AG04450 (cell line): ENCODE results near the gene ABTB2. TPM values are rescaled to one million over a fixed set of nuclear protein-coding genes. Genes with fewer than 3 reads are reported as not detected.

ENCODE experiments used
- CTCF ChIA-PET: fragments of 300-600, 350-600 bp; formaldehyde crosslinking; extraction: SDS; loops from one replicate; lab custom pipeline; 2022; ENCODE audit warnings: antibody characterized with exemption, inconsistent platforms; lab: Charles Lee
- POLR2A ChIA-PET: fragments of 350-600 bp; formaldehyde crosslinking; extraction: SDS; loops from one replicate; lab custom pipeline; 2021; ENCODE audit warnings: antibody characterized with exemption, inconsistent platforms; lab: Yijun Ruan, JAX
- DNase-seq: peaks from one replicate; pipeline ENCODE4 v3.0.0-alpha.2; 2011; ENCODE audit warnings: low read depth, low spot score
- H3K27ac ChIP-seq: one replicate; pipeline ENCODE4 v1.5.1; 2012; ENCODE audit warnings: low read depth, low read length, control low read depth
- H3K27me3 ChIP-seq: one replicate; pipeline ENCODE4 v1.6.0; 2012; ENCODE audit warnings: low read length; ENCODE audit not compliant: control insufficient read depth, insufficient read depth
- H3K4me3 ChIP-seq: 2 replicates; pipeline ENCODE4 v1.5.1; 2011; ENCODE audit warnings: mild to moderate bottlenecking, low read depth, low read length, control low read depth
- H3K9me3 ChIP-seq: 2 replicates; pipeline ENCODE4 v1.5.1; 2012; ENCODE audit warnings: low read length; ENCODE audit not compliant: control insufficient read depth, insufficient read depth
- polyA plus RNA-seq: library from polyadenylated mRNA; depleted of rRNA; stranded (reverse); fragments of >200 nt; gene quantifications from 2 replicates; pipeline ENCODE4 v1.2.3, GENCODE V29; 2011
- TF ChIP-seq, protein P1 (sequence below): IDR thresholded peaks from 2 replicates; pipeline ENCODE4 v1.5.1; 2011; ENCODE audit warnings: low read depth, low read length, control low read depth, inconsistent platforms

The ABTB2 gene
- polyA plus RNA-seq, 1 experiment: 0.43 TPM

DNA sequence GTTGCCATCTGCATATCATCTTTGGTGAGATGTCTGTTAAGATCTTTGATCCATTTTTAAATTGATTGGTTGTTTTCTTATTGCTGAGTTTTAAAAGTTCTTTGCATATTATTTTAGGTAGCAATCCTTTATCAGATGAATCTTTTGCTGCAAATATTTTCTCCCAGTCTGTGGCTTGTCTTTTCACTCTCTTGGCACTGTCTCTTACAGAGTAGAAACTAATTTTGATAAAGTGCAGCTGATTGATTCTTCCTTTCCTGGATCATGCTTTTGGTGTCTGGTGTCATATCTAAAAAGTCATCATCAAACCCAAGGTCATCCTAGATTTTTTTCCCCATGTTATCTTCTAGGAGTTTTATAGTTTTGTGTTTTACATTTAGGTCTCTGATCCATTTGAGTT is 139.7 kb downstream of the ABTB2 start:
- no peak overlapping the region for H3K27ac ChIP-seq
- CTCF ChIA-PET: no interaction called here
- POLR2A ChIA-PET: no interaction called here
- TF ChIP-seq, protein P1, sequence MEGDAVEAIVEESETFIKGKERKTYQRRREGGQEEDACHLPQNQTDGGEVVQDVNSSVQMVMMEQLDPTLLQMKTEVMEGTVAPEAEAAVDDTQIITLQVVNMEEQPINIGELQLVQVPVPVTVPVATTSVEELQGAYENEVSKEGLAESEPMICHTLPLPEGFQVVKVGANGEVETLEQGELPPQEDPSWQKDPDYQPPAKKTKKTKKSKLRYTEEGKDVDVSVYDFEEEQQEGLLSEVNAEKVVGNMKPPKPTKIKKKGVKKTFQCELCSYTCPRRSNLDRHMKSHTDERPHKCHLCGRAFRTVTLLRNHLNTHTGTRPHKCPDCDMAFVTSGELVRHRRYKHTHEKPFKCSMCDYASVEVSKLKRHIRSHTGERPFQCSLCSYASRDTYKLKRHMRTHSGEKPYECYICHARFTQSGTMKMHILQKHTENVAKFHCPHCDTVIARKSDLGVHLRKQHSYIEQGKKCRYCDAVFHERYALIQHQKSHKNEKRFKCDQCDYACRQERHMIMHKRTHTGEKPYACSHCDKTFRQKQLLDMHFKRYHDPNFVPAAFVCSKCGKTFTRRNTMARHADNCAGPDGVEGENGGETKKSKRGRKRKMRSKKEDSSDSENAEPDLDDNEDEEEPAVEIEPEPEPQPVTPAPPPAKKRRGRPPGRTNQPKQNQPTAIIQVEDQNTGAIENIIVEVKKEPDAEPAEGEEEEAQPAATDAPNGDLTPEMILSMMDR: no peak
- peaks cover 2% of the 10 kb centered on the region for H3K27me3 ChIP-seq
- no peak for DNase-seq
- H3K9me3 ChIP-seq: no peaks in the 10 kb centered on the region
- no peak overlapping the region for H3K4me3 ChIP-seq

DNA sequence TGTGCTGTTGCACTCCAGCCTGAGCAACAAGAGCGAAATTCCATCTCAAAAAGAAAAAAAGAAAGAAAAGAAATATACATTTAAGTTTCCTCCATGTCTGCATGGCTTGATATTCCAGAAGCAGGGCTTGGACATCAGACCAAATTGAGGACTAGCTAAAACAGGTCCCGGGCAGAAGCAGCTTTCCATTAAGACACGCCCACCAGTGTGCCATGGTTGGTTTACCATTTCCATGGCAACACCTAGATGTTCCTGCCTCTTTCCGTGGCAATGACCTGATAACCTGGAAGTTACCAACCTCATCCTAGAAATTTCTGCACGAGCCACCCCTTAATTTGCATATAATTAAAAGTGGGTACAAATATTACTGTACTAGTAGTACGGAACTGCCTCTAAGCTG is 141.1 kb downstream of the ABTB2 start:
- POLR2A ChIA-PET: no interaction called here

DNA sequence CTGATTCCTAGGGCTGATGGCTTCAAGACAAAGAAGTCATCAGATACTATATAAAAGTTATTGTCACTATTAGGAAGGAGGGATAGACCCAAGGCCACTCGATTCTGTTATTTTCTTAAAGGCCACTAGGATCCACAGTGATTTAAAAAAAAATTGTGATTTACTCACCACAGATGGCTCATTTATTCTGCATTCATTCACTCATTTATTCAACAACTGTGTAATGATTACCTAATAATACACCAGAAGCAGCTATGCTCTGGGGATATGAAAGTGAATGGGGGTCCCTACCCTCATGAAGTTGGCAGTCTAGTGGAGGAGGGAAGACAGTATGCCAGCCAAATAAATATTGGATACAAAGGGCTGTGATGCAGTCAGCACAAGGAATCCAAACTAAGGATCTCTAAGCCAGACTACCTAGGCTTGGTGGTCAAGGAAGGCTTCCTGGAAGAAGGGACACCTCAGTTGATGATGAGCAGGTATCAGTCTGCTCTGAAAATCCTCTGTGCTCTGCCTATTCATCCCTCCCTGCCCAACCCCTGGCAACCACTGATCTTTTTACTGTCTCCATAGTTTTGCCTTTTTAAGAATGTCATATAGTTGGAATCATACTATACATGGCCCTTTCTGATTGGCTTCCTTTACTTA is 141.9 kb downstream of the ABTB2 start:
- H3K27ac ChIP-seq: no peak overlapping the region
- DNase-seq: no peak
- peaks cover 2% of the 10 kb centered on the region for H3K27me3 ChIP-seq
- H3K9me3 ChIP-seq: no peaks in the 10 kb centered on the region
- POLR2A ChIA-PET: no interaction called here
- TF ChIP-seq, protein P1: no peak
- CTCF ChIA-PET: no interaction called here
- H3K4me3 ChIP-seq: no peak overlapping the region

More for the DNA sequence above, 141.1 kb downstream of the ABTB2 start:
- Histone ChIP-seq H3K27me3 (peaks cover 2% of the 10 kb centered on the region), H3K9me3 (no peaks in the 10 kb centered on the region), H3K27ac (no peak overlapping the region), H3K4me3 (no peak overlapping the region)
- TF ChIP-seq, protein P1: no peak
- DNase-seq: no peak
- CTCF ChIA-PET: no interaction called here

DNA sequence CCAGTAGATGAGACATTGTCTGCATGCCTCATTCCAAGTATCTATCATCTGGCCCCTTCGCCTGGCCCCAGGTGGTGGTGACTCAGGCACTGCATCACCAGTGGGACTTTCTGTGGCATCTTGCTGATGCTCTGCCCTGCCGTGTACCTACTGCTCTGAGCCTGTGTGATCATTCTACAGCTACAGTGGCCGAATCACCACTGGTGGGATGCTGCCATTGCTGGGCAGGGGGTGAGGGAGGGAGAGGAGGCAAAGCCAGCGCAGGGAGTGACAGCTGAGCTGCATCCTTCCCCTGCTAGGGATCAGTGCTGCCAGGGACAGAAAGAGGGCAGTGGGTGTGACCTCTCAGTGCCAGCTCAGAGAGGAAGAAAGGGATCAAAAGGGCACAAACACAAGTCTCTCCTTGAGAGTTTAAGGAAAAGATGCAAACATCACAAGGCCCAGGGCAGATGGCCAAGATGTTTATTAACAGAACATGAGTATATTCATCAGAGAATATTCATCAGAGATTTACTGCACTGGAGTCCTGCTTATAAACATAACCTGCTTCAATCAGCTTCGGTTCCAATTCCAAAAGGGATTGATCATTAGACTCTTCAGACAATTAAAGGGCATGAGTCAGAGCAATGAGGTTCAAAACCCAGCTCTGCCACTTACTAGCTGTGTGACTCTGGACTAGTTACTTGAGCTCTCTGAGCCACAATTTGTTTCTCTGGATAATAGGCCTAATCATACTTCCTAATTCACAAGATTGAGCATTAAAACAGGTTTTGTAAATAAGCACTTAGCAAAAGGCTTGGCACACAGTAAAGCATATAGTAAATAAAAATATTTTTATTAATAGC is 142.6 kb downstream of the ABTB2 start:
- TF ChIP-seq, protein P1: no peak
- no peak overlapping the region for H3K27ac ChIP-seq
- no peak for DNase-seq
- ChIA-PET POLR2A (no interaction called here), CTCF (interaction anchor here (0.6 kb wide), 1 partner anchor 155 kb away, joined by 5 read pairs; no protein-coding TSS in a partner anchor)
- H3K4me3 ChIP-seq: no peak overlapping the region
- H3K27me3 ChIP-seq: peaks cover 5% of the 10 kb centered on the region
- no peaks in the 10 kb centered on the region for H3K9me3 ChIP-seq

DNA sequence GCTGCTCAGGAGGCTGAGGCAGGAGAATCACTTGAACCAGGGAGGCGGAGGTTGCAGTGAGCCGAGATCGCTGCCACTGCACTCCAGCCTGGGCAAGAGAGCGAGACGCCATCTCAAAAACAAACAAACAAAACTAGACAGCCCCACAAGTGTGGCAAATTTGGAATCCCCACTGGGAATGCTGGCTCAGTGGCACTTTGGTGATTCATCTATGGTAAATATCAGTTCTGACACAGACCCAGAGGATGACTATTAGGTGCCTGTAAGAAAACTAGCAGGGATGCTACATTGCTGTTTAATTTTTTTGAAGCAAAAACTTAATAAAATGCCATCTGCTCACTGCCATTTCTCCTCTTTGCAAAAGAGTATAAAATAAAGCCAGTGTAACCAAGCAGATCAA is 144.4 kb downstream of the ABTB2 start:
- CTCF ChIA-PET: no interaction called here
- H3K27ac ChIP-seq: no peak overlapping the region
- DNase-seq: no peak
- H3K4me3 ChIP-seq: no peak overlapping the region
- H3K9me3 ChIP-seq: no peaks in the 10 kb centered on the region
- peaks cover 5% of the 10 kb centered on the region for H3K27me3 ChIP-seq
- TF ChIP-seq, protein P1: no peak
- POLR2A ChIA-PET: no interaction called here
